HUES48 (cell line): ENCODE measurements around the gene CASP8.
"Not testable (repeated sequence)": the region's sequence is repeated elsewhere in the genome, so short reads cannot be mapped to it uniquely, and the experiment has no call there.

ENCODE experiments used
- H3K27ac ChIP-seq: one replicate; pipeline ENCODE4 v1.7.0; 2013; ENCODE audit warnings: low read depth, low read length, inconsistent platforms
- H3K27me3 ChIP-seq: 2 replicates; pipeline ENCODE4 v1.6.1; 2013; ENCODE audit warnings: mild to moderate bottlenecking, low read length; ENCODE audit not compliant: control insufficient read depth, insufficient read depth
- H3K36me3 ChIP-seq: 2 replicates; pipeline ENCODE4 v1.6.1; 2013; ENCODE audit warnings: low read length; ENCODE audit not compliant: control insufficient read depth, insufficient read depth
- H3K4me1 ChIP-seq: 2 replicates; pipeline ENCODE4 v1.6.1; 2013; ENCODE audit warnings: mild to moderate bottlenecking, low read length; ENCODE audit not compliant: control insufficient read depth, insufficient read depth
- H3K4me3 ChIP-seq: 2 replicates; pipeline ENCODE4 v1.5.1; 2013; ENCODE audit warnings: mild to moderate bottlenecking, low read depth, low read length
- H3K9ac ChIP-seq: 2 replicates; pipeline ENCODE4 v1.6.1; 2013; ENCODE audit warnings: mild to moderate bottlenecking, low read depth, low read length, moderate library complexity
- H3K9me3 ChIP-seq: 2 replicates; pipeline ENCODE4 v1.6.1; 2013; ENCODE audit warnings: low read length; ENCODE audit not compliant: control insufficient read depth, insufficient read depth

Gene CASP8

GRCh38 chr2:201273330-201273983 is 13.1 kb downstream of the CASP8 start:
- no peak overlapping the region for H3K27ac ChIP-seq

GRCh38 chr2:201275069-201275468 is 14.7 kb downstream of the CASP8 start:
- Histone ChIP-seq H3K9me3 (no peaks in the 10 kb centered on the region), H3K9ac (no peak overlapping the region), H3K4me1 (no peaks in the 10 kb centered on the region), H3K27ac (no peak overlapping the region), H3K36me3 (no peaks in the 10 kb centered on the region), H3K4me3 (no peak overlapping the region), H3K27me3 (no peaks in the 10 kb centered on the region)

More at GRCh38 chr2:201273330-201273983, 13.1 kb downstream of the CASP8 start:
- no peak overlapping the region for H3K4me3 ChIP-seq
- no peaks in the 10 kb centered on the region for H3K27me3 ChIP-seq
- no peaks in the 10 kb centered on the region for H3K4me1 ChIP-seq
- H3K9ac ChIP-seq, result no peak overlapping the region
- H3K36me3 ChIP-seq, result no peaks in the 10 kb centered on the region
- no peaks in the 10 kb centered on the region for H3K9me3 ChIP-seq

- Histone ChIP-seq H3K9me3 (no peaks in the 10 kb centered on the region), H3K36me3 (no peaks in the 10 kb centered on the region), H3K27me3 (no peaks in the 10 kb centered on the region), H3K4me1 (no peaks in the 10 kb centered on the region), H3K27ac (no peak overlapping the region), H3K4me3 (no peak overlapping the region), H3K9ac (no peak overlapping the region)
Observed at GRCh38 chr2:201275990-201276389, 15.7 kb downstream of the CASP8 start.

- Histone ChIP-seq H3K36me3 (no peaks in the 10 kb centered on the region), H3K27ac (no peak overlapping the region), H3K9ac (no peak overlapping the region), H3K27me3 (no peaks in the 10 kb centered on the region), H3K4me1 (no peaks in the 10 kb centered on the region), H3K4me3 (no peak overlapping the region), H3K9me3 (no peaks in the 10 kb centered on the region)
Observed at GRCh38 chr2:201276511-201276910, 16.2 kb downstream of the CASP8 start.

- Histone ChIP-seq H3K36me3 (no peaks in the 10 kb centered on the region), H3K27me3 (no peaks in the 10 kb centered on the region), H3K9me3 (no peaks in the 10 kb centered on the region), H3K4me1 (no peaks in the 10 kb centered on the region), H3K4me3 (no peak overlapping the region), H3K9ac (no peak overlapping the region), H3K27ac (no peak overlapping the region)
Observed at GRCh38 chr2:201279079-201279478, 18.7 kb downstream of the CASP8 start.

GRCh38 chr2:201280191-201281040 is 20.1 kb downstream of the CASP8 start:
- H3K27ac ChIP-seq, result no peak overlapping the region
- no peaks in the 10 kb centered on the region for H3K36me3 ChIP-seq

GRCh38 chr2:201285499-201285898 is 25.2 kb downstream of the CASP8 start:
- Histone ChIP-seq H3K4me1 (no peaks in the 10 kb centered on the region), H3K27ac (no peak overlapping the region), H3K9ac (no peak overlapping the region), H3K4me3 (no peak overlapping the region), H3K9me3 (no peaks in the 10 kb centered on the region), H3K36me3 (no peaks in the 10 kb centered on the region), H3K27me3 (no peaks in the 10 kb centered on the region)

More at GRCh38 chr2:201280191-201281040, 20.1 kb downstream of the CASP8 start:
- Histone ChIP-seq H3K4me1 (no peaks in the 10 kb centered on the region), H3K4me3 (no peak overlapping the region), H3K27me3 (no peaks in the 10 kb centered on the region), H3K9ac (no peak overlapping the region), H3K9me3 (no peaks in the 10 kb centered on the region)

- not testable (repeated sequence) for H3K27ac ChIP-seq, H3K4me3 ChIP-seq, H3K4me1 ChIP-seq, H3K27me3 ChIP-seq, H3K9me3 ChIP-seq, H3K9ac ChIP-seq, H3K36me3 ChIP-seq
Observed at GRCh38 chr2:201290457-201291148, 30.3 kb downstream of the CASP8 start.

- Histone ChIP-seq H3K27me3 (no peaks in the 10 kb centered on the region), H3K9me3 (peaks cover 5% of the 10 kb centered on the region; the same call in 1 of the 2 replicates), H3K27ac (no peak overlapping the region), H3K9ac (no peak overlapping the region), H3K36me3 (no peaks in the 10 kb centered on the region), H3K4me1 (no peaks in the 10 kb centered on the region), H3K4me3 (no peak overlapping the region)
Observed at GRCh38 chr2:201298462-201299052, 38.2 kb downstream of the CASP8 start.

- H3K4me3 ChIP-seq, H3K4me1 ChIP-seq, H3K27ac ChIP-seq, H3K9ac ChIP-seq, H3K36me3 ChIP-seq, H3K9me3 ChIP-seq, H3K27me3 ChIP-seq: not testable (repeated sequence)
Observed at GRCh38 chr2:201299929-201300328, 39.6 kb downstream of the CASP8 start.
